Caki2 (cell line): ENCODE data around the gene RPL19. TPM values are rescaled to one million over a fixed set of nuclear protein-coding genes. Genes with fewer than 3 reads are reported as not detected.

Experiments
- DNase-seq: peaks from one replicate; pipeline ENCODE4 v3.0.0-alpha.2; 2015; ENCODE audit warnings: low read depth
- in situ Hi-C: cut with HindIII; loops from 2 replicates; pipeline ENCODE4 v1.10.0; 2016; ENCODE audit warnings: low sequenced_read_pairs, low pct_unique_long_range_greater_than_20kb, mixed read lengths
- total RNA-seq: library from RNA; depleted of rRNA; stranded (reverse); fragments of >200 nt; shearing (Covaris generic); gene quantifications from 2 replicates; pipeline ENCODE4 v1.2.3, GENCODE V29; 2014; ENCODE audit warnings: low replicate concordance

RPL19 gene
- total RNA-seq, 1 experiment from 2014 or later: 2,576 TPM

GRCh38 chr17:39217734-39218369, 17.8 kb downstream of the RPL19 start:
- no peak for DNase-seq
- in situ Hi-C loops: no loop called here

- no peak for DNase-seq
- in situ Hi-C loops: no loop called here
These were observed 18.8 kb downstream of the RPL19 start for GRCh38 chr17:39218906-39219305.

GRCh38 chr17:39219647-39220154, 19.6 kb downstream of the RPL19 start:
- in situ Hi-C loops: no loop called here
- DNase-seq: no peak

- in situ Hi-C loops: no loop called here
These were observed 21.5 kb downstream of the RPL19 start for GRCh38 chr17:39221572-39221971.

GRCh38 chr17:39222151-39222550, 22.1 kb downstream of the RPL19 start:
- in situ Hi-C loops: no loop called here
- no peak for DNase-seq

More at GRCh38 chr17:39221572-39221971, 21.5 kb downstream of the RPL19 start:
- no peak for DNase-seq

GRCh38 chr17:39222866-39223834, 23.1 kb downstream of the RPL19 start:
- in situ Hi-C loops: no loop called here
- DNase-seq: no peak

- no peak for DNase-seq
- in situ Hi-C loops: no loop called here
These were observed 24.1 kb downstream of the RPL19 start for GRCh38 chr17:39223907-39224777.

- no peak for DNase-seq
- in situ Hi-C loops: no loop called here
These were observed 24.8 kb downstream of the RPL19 start for GRCh38 chr17:39224778-39225307.

- no peak for DNase-seq
- in situ Hi-C loops: no loop called here
These were observed 25.4 kb downstream of the RPL19 start, which contains the start of gene STAC2 for GRCh38 chr17:39225308-39225958. Gene STAC2 (minus strand): TSS chr17:39225945. CDS start chr17:39225502, 443 bp downstream.

GRCh38 chr17:39225959-39226683, 26.0 kb downstream of the RPL19 start:
- in situ Hi-C loops: no loop called here
- DNase-seq: peak; percentile 69

- in situ Hi-C loops: no loop called here
- no peak for DNase-seq
These were observed 27.4 kb downstream of the RPL19 start for GRCh38 chr17:39227364-39227919.

- no peak for DNase-seq
- in situ Hi-C loops: no loop called here
These were observed 29.3 kb downstream of the RPL19 start for GRCh38 chr17:39229274-39229913.

GRCh38 chr17:39230361-39230760, 30.3 kb downstream of the RPL19 start:
- no peak for DNase-seq
- in situ Hi-C loops: no loop called here

- in situ Hi-C loops: no loop called here
- no peak for DNase-seq
These were observed 31.0 kb downstream of the RPL19 start for GRCh38 chr17:39231091-39231561.

- in situ Hi-C loops: no loop called here
- DNase-seq: no peak
These were observed 31.8 kb downstream of the RPL19 start for GRCh38 chr17:39231591-39232551.
